Hindlimb muscle (tissue), 1 donor: ENCODE data around the gene IRF8. TPM values are rescaled to one million over a fixed set of nuclear protein-coding genes. Genes with fewer than 3 reads are reported as not detected.
A peak's percentile ranks its signal among the peaks of the same experiment; 100 is the strongest.
"Not testable (repeated sequence)": the region's sequence is repeated elsewhere in the genome, so short reads cannot be mapped to it uniquely, and the experiment has no call there.

ENCODE experiments used
- DNase-seq: peaks from one replicate; pipeline ENCODE4 v3.0.0-alpha.2; 2013
- polyA plus RNA-seq: library from polyadenylated mRNA; unstranded; fragments of 120-200 nt; gene quantifications from one replicate; pipeline ENCODE4 v1.2.1, GENCODE V29; 2013; ENCODE audit not compliant: insufficient read length

Gene IRF8
- 10.2 TPM for polyA plus RNA-seq

DNA sequence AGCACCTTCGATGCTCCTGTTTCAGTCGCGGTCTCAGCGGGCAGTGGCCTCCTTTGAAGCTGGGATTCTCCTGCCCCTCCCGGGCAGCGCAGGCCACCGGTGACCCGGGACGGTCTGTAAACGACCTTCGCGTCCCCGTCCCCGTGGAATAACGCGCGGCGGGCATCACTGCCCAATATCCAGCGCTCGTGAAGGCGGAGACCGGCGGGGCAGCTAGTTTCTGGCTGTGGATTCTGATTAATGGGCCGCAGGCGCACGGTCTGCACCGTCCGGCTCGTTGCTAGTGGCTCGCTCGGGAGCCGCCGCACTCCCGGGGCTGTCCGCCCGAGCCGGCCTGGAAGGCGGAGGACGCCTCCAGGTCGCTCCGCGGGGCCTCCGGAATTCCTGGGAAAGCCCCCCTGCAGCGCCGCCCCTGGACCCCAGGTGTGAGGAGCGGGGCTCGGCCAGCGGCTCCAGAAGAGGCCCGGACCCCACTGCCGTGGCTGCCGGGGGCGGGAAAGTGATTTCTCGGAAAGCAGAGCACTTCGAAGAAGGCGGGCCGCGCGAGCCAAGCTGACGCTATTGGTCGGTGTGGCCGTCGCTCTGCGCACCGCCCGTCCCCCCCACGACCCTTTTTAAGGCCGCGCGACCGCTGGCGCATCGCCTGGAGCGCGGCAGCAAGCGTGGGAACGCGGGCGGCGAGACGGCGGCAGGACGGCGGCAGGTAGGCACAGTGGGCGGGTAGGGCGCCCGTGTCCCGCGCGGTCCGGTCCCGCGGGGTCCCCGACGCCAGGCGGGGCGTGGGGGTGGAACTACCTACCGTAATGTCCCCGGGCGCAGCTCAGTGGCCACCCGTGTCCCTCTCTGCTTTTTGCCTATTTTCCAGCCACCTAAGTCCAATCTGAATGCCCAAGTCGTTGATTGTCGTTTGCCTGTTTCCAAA is at the start of gene IRF8:
TSS of gene IRF8 (plus strand) at position 642 of the 922 bp plus-strand sequence. CDS start 3,854 bp downstream, outside the sequence.
- peak; percentile 87 for DNase-seq

DNA sequence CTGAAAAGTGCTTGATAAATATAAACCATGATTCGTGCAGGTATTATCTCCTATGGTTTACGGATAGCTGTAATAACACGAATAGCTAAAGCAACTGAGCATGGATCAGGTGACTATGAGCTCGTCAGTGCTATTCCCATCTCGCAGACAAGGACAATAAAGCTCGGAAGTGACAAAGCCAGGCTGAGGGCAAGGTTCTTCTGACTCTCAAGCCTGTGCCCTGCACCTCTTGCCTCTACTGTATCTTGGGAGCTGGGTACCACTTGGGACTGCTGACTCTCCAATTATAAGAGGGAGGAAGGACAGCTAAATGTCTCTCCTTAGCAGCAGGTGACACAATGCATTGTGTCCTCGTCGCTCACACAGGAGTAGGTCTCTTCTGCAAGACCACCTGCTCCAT is 49.6 kb upstream of the IRF8 start:
- no peak for DNase-seq

DNA sequence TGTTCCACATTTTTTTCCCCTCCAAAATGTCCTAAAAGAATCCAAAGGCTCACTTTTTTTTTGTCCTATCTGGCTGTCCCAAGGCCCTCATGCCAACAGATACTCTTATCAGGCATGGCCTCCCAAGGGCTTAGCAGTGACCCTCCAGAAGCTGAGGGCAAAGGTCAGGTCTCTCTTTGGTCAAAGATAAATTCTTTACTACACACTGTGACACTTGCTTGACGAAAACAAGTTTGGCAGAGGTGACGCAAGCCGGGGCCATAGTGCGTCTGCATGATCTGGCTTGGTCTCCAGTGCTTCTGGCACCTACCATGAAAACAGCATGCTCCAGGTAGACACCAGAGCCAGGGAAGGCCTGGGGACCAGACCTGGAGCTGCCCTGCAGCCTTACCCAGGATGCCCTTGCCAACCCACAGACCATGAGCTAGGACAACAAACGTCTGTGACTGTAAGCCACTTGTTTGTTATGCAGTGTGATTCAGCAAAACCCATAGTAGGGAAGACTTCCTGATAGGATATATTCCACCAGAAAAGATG is 48.5 kb upstream of the IRF8 start:
- DNase-seq: no peak

- DNase-seq: no peak
Observed at GRCh38 chr16:85851034-85851785, 47.8 kb upstream of the IRF8 start.

- no peak for DNase-seq
Observed at GRCh38 chr16:85853547-85854545, 45.1 kb upstream of the IRF8 start.

DNA sequence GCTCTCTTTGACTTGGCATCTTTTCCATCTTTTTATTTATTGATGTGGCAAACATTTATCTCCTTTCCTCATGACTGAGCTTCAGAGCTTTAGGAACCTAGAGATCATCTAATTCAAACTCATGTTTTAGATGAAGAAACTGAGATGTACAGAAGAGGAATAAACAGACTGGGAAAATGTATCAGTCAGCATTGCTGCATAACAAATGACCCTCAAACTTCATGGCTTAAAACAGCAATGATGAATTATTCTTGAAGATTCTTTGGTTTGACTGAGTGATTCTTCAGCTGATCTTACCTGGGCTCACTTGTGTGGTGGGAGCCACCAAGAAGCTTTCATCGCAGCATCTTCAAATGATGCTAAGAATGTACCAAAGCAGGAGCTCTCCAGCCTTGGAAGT is 44.0 kb upstream of the IRF8 start:
- DNase-seq: no peak

DNA sequence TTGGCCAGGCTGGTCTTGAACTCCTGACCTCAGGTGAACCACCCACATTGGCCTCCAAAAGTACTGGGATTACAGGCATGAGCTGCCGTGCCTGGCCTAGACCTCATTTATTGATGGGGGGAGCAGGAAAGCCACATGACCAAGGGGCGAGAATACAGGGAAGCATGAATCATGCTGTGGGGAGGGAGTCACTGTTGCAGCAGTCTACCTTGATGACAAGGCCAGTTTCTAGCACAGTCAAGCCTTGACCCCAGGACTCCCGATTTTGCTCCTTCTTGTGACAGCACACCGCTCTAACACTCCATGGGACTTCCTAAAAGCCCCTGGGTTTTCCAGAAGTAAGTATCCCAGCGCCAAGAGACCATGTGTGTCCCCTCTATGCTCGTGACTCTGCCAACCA is 42.9 kb upstream of the IRF8 start:
- DNase-seq: no peak

DNA sequence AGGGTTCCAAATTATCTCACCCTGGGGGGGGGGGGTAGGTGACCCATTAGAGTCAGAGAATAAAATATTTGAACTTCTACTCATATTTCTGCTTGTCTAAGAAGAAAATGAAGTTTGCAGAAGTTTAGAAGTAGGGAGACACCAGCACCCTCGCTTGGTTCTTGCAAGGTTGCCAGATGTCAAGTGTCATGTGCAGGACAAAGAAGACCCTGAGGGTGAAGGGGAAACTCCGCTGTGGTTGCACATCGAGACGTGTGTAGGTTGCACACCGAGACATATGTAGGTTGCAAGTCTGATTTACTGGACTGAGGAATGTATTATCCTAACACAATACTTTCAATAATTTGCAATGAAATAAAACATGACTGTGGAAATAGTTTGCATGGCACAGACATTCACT is 42.4 kb upstream of the IRF8 start:
- DNase-seq: no peak

DNA sequence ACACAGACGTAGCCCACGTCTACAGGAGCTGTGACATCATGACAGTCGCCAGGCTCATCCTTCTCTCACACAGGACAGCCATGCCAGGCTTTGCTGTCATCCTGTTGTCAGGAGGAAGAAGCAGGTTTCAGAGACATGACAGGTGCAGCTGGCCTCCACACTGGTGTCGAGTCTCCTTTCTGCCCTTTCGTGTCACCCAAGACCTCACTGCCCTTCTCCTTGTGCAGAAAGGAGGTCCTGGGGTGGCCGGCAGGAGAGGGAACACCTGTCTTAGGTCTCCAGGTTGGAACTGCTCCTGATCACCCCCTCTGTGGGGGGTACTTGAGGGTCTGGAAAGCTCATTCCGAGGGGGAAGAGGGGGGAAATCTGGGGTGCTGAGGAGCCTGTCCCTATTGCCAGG is 41.6 kb upstream of the IRF8 start:
- DNase-seq: no peak

DNA sequence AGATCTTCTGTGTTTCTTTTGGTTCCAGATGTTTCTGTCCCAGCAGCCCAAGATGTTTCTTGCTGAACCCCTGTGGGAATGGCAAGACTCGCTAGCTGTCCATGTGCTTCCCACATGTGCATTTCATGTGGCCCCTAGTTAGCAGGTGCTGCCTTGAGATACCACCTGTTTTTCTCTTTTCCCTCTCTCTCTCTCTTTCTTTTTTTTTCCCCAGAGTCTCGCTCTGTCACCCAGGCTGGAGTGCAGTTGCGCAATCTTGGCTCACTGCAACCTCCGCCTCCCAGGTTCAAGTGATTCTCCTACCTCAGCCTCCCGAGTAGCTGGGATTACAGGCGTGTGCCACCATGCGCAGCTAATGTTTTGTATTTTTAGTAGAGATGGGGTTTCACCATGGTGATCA is 40.4 kb upstream of the IRF8 start:
- DNase-seq: not testable (repeated sequence)

DNA sequence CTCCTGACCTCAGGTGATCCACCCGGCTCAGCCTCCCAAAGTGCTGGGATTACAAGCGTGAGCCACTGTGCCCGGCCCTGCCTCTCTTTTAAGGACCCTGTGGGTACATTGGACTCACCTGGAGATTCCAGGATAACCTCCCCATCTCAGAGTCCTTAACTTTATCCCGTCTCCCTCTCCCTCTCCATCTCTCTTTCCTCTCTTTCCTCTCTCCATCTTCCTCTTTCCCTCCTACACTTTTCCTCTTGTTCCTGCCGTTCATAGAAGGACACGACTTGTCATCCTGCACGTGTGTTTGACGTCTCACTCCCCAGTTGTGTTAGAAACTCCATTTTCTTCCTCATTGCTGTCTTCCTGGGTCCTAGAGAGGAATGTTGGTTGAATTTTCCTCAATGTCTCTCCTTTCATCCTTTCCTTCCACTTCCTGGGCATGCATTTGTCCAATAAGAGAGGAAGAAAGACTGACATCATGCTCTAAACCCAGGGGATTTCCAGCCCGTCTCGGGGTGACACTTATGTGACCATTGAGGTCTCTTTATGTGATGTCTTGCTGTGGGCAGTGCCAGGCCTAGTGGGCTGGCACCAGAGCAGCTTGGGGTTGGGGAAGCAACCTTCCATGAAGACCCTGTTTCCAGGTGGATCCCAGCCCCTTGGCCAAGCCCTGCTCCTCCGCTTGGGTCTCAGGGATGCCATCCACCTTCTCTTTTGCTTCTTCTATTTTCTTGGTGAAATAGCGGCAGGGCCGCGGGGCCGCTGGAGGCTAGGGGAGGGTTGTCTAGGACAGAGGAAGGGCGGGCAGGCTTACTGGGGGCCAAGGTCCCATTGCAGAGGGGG is 39.8 kb upstream of the IRF8 start:
- no peak for DNase-seq

- DNase-seq: no peak
Observed at GRCh38 chr16:85859818-85860125, 39.2 kb upstream of the IRF8 start.

GRCh38 chr16:85860413-85861094 is 38.4 kb upstream of the IRF8 start:
- DNase-seq: no peak

GRCh38 chr16:85861095-85861825 is 37.7 kb upstream of the IRF8 start:
- DNase-seq: no peak

- no peak for DNase-seq
Observed at GRCh38 chr16:85862476-85863383, 36.2 kb upstream of the IRF8 start.

DNA sequence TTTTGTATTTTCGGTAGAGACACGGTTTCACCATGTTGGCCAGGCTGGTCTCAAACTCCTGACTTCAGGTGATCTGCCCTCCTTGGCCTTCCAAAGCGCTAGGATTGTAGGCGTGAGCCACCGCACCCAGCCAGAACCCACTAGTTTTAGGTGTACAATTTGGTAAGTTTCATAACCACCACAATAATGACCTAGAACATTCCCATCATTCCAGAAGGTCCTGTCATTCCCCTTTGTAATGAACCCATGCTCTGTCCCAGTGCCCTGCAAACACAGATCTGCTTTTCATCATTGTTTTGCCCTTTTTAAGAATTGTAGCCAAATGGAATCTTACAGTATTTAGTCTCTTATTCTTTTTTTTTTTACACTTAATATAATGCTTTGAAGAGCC is 35.6 kb upstream of the IRF8 start:
- DNase-seq: no peak

- DNase-seq: no peak
Observed at GRCh38 chr16:85864965-85865364, 34.0 kb upstream of the IRF8 start.

- no peak for DNase-seq
Observed at GRCh38 chr16:85867189-85867588, 31.8 kb upstream of the IRF8 start.

DNA sequence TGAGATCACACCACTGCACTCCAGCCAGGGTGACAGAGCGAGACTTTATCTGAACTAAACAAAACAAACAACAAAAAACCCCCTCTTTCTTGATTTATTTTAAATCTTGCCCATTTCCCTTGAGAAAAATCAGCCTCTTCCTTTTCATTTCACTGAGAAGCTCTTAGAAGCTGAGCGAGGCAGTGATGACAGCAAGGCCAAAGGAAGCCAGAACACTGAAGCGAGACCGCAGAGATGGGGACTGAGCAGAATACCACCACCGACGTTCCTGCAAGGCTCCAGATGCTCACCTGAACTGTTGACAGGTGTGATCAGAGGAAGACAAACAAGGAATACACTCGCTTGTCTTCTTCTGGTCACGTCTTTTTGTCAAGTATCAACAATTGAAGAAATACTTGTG is 30.5 kb upstream of the IRF8 start:
- no peak for DNase-seq
